GM12878 (cell line): ENCODE results near the gene IKZF1. TPM values are rescaled to one million over a fixed set of nuclear protein-coding genes. Genes with fewer than 3 reads are reported as not detected.
A peak's percentile ranks its signal among the peaks of the same experiment; 100 is the strongest.

Experiments used
- BCL11A ChIP-seq: IDR thresholded peaks from 2 replicates; pipeline ENCODE4 v1.6.1; 2011; ENCODE audit warnings: low read depth, low read length
- BMI1 ChIP-seq: fragments of 450-650 bp; IDR thresholded peaks from 2 replicates; pipeline ENCODE4 v1.6.1; 2016; ENCODE audit warnings: mild to moderate bottlenecking, moderate library complexity, borderline replicate concordance
- GABPA ChIP-seq: IDR thresholded peaks from 2 replicates; pipeline ENCODE4 v1.6.1; 2014; ENCODE audit warnings: antibody characterized with exemption, low read depth, mild to moderate bottlenecking, inconsistent platforms
- HDGF ChIP-seq: fragments of 450-650 bp; IDR thresholded peaks from 2 replicates; pipeline ENCODE4 v1.6.1; 2016; ENCODE audit warnings: antibody characterized with exemption
- KAT2A ChIP-seq: conservative IDR thresholded peaks from 2 replicates; pipeline ENCODE4 v1.6.1; 2011; ENCODE audit warnings: low read depth, low read length; ENCODE audit not compliant: control insufficient read depth
- MYC ChIP-seq: IDR thresholded peaks from 2 replicates; pipeline ENCODE4 v1.6.1; 2011; ENCODE audit warnings: mild to moderate bottlenecking, low read length, moderate library complexity, inconsistent platforms; ENCODE audit not compliant: insufficient read depth, insufficient replicate concordance, insufficient read length, severe bottlenecking
- NR2C1 ChIP-seq: fragments of 450-650 bp; IDR thresholded peaks from 2 replicates; pipeline ENCODE4 v1.6.1; 2017; ENCODE audit warnings: antibody characterized with exemption, mild to moderate bottlenecking, moderate library complexity
- PAX8 ChIP-seq: fragments of 450-650 bp; IDR thresholded peaks from 2 replicates; pipeline ENCODE4 v1.6.1; 2017; ENCODE audit warnings: mild to moderate bottlenecking, moderate library complexity
- POU2F2 ChIP-seq: IDR thresholded peaks from 3 replicates; pipeline ENCODE4 v1.6.1; 2011; ENCODE audit warnings: low read depth, mild to moderate bottlenecking, low read length, borderline replicate concordance
- RAD51 ChIP-seq: fragments of 450-650 bp; IDR thresholded peaks from 2 replicates; pipeline ENCODE4 v1.6.1; 2016; ENCODE audit warnings: moderate library complexity, mild to moderate bottlenecking, inconsistent platforms
- RCOR1 ChIP-seq: conservative IDR thresholded peaks from 2 replicates; pipeline ENCODE4 v1.6.1; 2012; ENCODE audit warnings: low read depth, low read length, improper control_type of control experiment
- REST ChIP-seq: IDR thresholded peaks from 2 replicates; pipeline ENCODE4 v1.6.1; 2012; ENCODE audit warnings: mild to moderate bottlenecking, low read depth, low read length
- RFX5 ChIP-seq: IDR thresholded peaks from 2 replicates; pipeline ENCODE4 v1.6.1; 2011; ENCODE audit warnings: low read depth, low read length, improper control_type of control experiment
- SIN3A ChIP-seq: IDR thresholded peaks from 2 replicates; pipeline ENCODE4 v1.6.1; 2012; ENCODE audit warnings: low read depth, low read length, improper control_type of control experiment
- SUPT20H ChIP-seq: IDR thresholded peaks from 2 replicates; pipeline ENCODE4 v1.6.1; 2011; ENCODE audit warnings: low read depth, mild to moderate bottlenecking, low read length, moderate library complexity, borderline replicate concordance; ENCODE audit not compliant: control insufficient read depth
- TCF12 ChIP-seq: IDR thresholded peaks from 2 replicates; pipeline ENCODE4 v1.6.1; 2011; ENCODE audit warnings: low read depth, mild to moderate bottlenecking, low read length
- TCF7 ChIP-seq: IDR thresholded peaks from 2 replicates; pipeline ENCODE4 v1.6.1; 2014; ENCODE audit warnings: antibody characterized with exemption, borderline replicate concordance
- ZBTB4 ChIP-seq: fragments of 450-650 bp; formaldehyde crosslinking; IDR thresholded peaks from 2 replicates; pipeline ENCODE4 v1.4.0; 2022; ENCODE audit warnings: mild to moderate bottlenecking, moderate library complexity
- ZBTB40 ChIP-seq: fragments of 450-650 bp; IDR thresholded peaks from 2 replicates; pipeline ENCODE4 v1.6.1; 2016; ENCODE audit warnings: mild to moderate bottlenecking, moderate library complexity, borderline replicate concordance
- ZNF622 ChIP-seq: fragments of 450-650 bp; IDR thresholded peaks from 2 replicates; pipeline ENCODE4 v1.6.1; 2017; ENCODE audit warnings: mild to moderate bottlenecking, inconsistent platforms
- polyA plus RNA-seq, 11 experiments: library from polyadenylated mRNA; depleted of rRNA in 4 of 11; unstranded in 6 of 11; stranded (reverse) in 5 of 11; fragments of >200 nt; fragmentation: Nextera tagmentation in 4 of 11; fragmentation: Illumina TruSeq in 1 of 11; extraction: Ambion mirVana in 4 of 11; extraction: Trizol in 1 of 11; gene quantifications; 1 replicate in 1 of 11; 2 replicates in 10 of 11; pipeline versions ENCODE4 v1.2.1 to v1.2.3, GENCODE V29; 2011 to 2016; ENCODE audit warnings: inconsistent platforms in 2 of 11, missing spikeins in 2 of 11, low read depth in 1 of 11
- total RNA-seq, 4 experiments: library from RNA; depleted of rRNA in 3 of 4; stranded (reverse); fragments of >200 nt in 3 of 4; fragmentation: Illumina TruSeq in 1 of 4; extraction: Trizol in 1 of 4; gene quantifications; 2 replicates each; pipeline versions ENCODE4 v1.2.1 to v1.2.3, GENCODE V29; 2013 to 2021

IKZF1 gene
- total and polyA plus RNA-seq, 10 of the 15 experiments (the other 5 are each of a cell fraction or from before 2014, with no cell fraction given), result 27.2 to 125 (median 71.6) TPM

GRCh38 chr7:50446542-50446960 lies 142.0 kb downstream of the IKZF1 start (continued):
- no peak for TF ChIP-seq RCOR1
- no peak for TF ChIP-seq SUPT20H
- peak; percentile 30; the same call in 1 of the 2 replicates for TF ChIP-seq GABPA
- TF ChIP-seq ZBTB4 (CRISPR knock-in tag), result no peak
- no peak for TF ChIP-seq PAX8
- TF ChIP-seq MYC, result no peak
- TF ChIP-seq REST, result no peak
- TF ChIP-seq ZNF622, result no peak
- TF ChIP-seq TCF7, result peak; percentile 95
- no peak for TF ChIP-seq POU2F2
- no peak for TF ChIP-seq NR2C1
- no peak for TF ChIP-seq HDGF
- TF ChIP-seq BMI1, result no peak
- TF ChIP-seq TCF12, result no peak
- no peak for TF ChIP-seq RAD51
- no peak for TF ChIP-seq RFX5
- no peak for TF ChIP-seq KAT2A
- TF ChIP-seq BCL11A, result peak; percentile 59; the same call in 1 of the 2 replicates
- TF ChIP-seq SIN3A, result no peak
- TF ChIP-seq ZBTB40, result no peak
